Kidney (tissue), 14 donors: Measurements from ENCODE around the gene ADCY6. TPM values are rescaled to one million over a fixed set of nuclear protein-coding genes. Genes with fewer than 3 reads are reported as not detected.

Experiments used
- DNase-seq, 5 donors: peaks; one replicate each; pipeline ENCODE4 v3.0.0-alpha.2; 2013 to 2020
- FAIRE-seq: peaks from 2 replicates; lab custom pipeline; 2012; peaks lifted over from hg19 to GRCh38; lab: Jason Lieb, UNC
- H3K27ac ChIP-seq, 2 donors: one replicate each; pipeline ENCODE4 v1.7.0; 2013; ENCODE audit warnings: low read depth in 2 of 2, low read length in 2 of 2, inconsistent platforms in 1 of 2
- H3K27me3 ChIP-seq: one replicate; pipeline ENCODE4 v1.7.1; 2013; ENCODE audit warnings: low read length, inconsistent platforms; ENCODE audit not compliant: control insufficient read depth, insufficient read depth
- H3K36me3 ChIP-seq, 3 donors: one replicate each; pipeline versions ENCODE4 v1.7.0 to v1.7.1; 2013; ENCODE audit warnings: low read length in 3 of 3, control low read depth in 1 of 3, inconsistent platforms in 1 of 3; ENCODE audit not compliant: insufficient read depth in 3 of 3, control insufficient read depth in 2 of 3
- H3K4me1 ChIP-seq, 3 donors: one replicate each; pipeline versions ENCODE4 v1.7.0 to v1.7.1; 2013; ENCODE audit warnings: low read length in 3 of 3, inconsistent platforms in 1 of 3, low read depth in 1 of 3; ENCODE audit not compliant: control insufficient read depth in 2 of 3, insufficient read depth in 2 of 3
- H3K4me3 ChIP-seq, 3 donors: one replicate each; pipeline versions ENCODE4 v1.7.0 to v1.8.1; 2013; ENCODE audit warnings: low read length in 3 of 3, control low read depth in 1 of 3, inconsistent platforms in 1 of 3
- H3K9ac ChIP-seq, 3 donors: one replicate each; pipeline versions ENCODE4 v1.7.0 to v1.7.1; 2013; ENCODE audit warnings: low read length in 3 of 3, control low read depth in 1 of 3, inconsistent platforms in 1 of 3
- H3K9me3 ChIP-seq, 3 donors: one replicate each; pipeline versions ENCODE4 v1.7.0 to v1.7.1; 2013; ENCODE audit warnings: low read length in 3 of 3, control low read depth in 1 of 3, inconsistent platforms in 1 of 3; ENCODE audit not compliant: control insufficient read depth in 2 of 3, insufficient read depth in 1 of 3
- intact Hi-C: fragments of 100-400 bp; cut with DNase I; formaldehyde crosslinking; loops from one replicate; pipeline ENCODE4 v1.11.1; 2022
- polyA plus RNA-seq: library from polyadenylated mRNA; stranded (reverse); fragments of 350-450 nt; fragmentation: Illumina TruSeq; extraction: RNeasy Lipid Tissue Mini Kit (QIAGEN cat#74804); gene quantifications from one replicate; pipeline ENCODE4 v1.2.3, GENCODE V29; 2014; ENCODE audit warnings: low read depth, low replicate concordance; ENCODE audit not compliant: insufficient read depth
- total RNA-seq: library from RNA; stranded (reverse); fragmentation: NEBNext Ultra II Directional; extraction: Animal tissue kit (Norgen Biotek cat#: 25700); gene quantifications from one replicate; pipeline ENCODE4 v1.2.1, GENCODE V29; 2021
- TF ChIP-seq, protein P1 (sequence below): IDR thresholded peaks from 3 replicates; pipeline ENCODE4 v1.5.1; 2012; ENCODE audit warnings: mild to moderate bottlenecking, moderate library complexity, borderline replicate concordance; ENCODE audit not compliant: insufficient read depth; ENCODE audit errors: extremely low read depth
- donor health status: control.
- donor health status: control.
- donor health status: control.
- donor health status: control.
- donor health status: control.
- donor health status: DM: yes; HTN: yes; CAD: no.
- donor health status: Normal renal cell carcinoma (clear cell type).

Gene ADCY6
- total and polyA plus RNA-seq, 2 donors from 2014 or later, result 27.3 to 66.9 TPM

DNA sequence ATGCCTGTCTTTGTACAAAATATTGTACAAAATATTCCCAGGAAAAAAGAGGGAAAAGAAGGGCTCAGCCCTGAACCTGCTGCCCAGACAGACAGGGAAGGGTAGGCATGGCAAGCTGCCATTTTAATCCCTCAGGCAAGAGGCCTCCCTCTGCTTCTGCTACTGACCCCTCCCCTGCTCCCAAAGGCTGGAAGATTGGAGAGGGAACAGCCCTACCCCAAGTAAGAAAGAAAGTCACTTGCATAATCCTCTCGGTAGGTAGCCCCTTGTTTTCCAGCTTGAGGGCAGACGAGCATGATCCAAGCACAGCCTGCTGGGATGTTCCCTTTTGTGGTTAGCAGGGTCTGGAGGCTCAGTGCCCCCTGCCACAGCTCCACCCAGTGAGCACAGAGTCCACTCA lies 20.7 kb downstream of the ADCY6 start:
- Histone ChIP-seq H3K4me3 (no peak overlapping the region), H3K4me1 (peaks cover 0 to 4% (median 0%) of the 10 kb centered on the region in 3 donors), H3K27ac (no peak overlapping the region), H3K27me3 (no peaks in the 10 kb centered on the region), H3K9me3 (no peaks in the 10 kb centered on the region), H3K9ac (no peak overlapping the region), H3K36me3 (peaks cover 5 to 50% (median 41%) of the 10 kb centered on the region in 3 donors)
- TF ChIP-seq, protein P1, sequence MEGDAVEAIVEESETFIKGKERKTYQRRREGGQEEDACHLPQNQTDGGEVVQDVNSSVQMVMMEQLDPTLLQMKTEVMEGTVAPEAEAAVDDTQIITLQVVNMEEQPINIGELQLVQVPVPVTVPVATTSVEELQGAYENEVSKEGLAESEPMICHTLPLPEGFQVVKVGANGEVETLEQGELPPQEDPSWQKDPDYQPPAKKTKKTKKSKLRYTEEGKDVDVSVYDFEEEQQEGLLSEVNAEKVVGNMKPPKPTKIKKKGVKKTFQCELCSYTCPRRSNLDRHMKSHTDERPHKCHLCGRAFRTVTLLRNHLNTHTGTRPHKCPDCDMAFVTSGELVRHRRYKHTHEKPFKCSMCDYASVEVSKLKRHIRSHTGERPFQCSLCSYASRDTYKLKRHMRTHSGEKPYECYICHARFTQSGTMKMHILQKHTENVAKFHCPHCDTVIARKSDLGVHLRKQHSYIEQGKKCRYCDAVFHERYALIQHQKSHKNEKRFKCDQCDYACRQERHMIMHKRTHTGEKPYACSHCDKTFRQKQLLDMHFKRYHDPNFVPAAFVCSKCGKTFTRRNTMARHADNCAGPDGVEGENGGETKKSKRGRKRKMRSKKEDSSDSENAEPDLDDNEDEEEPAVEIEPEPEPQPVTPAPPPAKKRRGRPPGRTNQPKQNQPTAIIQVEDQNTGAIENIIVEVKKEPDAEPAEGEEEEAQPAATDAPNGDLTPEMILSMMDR, result no peak
- intact Hi-C loops, result no loop called here
- DNase-seq (no peak), FAIRE-seq (no peak)

DNA sequence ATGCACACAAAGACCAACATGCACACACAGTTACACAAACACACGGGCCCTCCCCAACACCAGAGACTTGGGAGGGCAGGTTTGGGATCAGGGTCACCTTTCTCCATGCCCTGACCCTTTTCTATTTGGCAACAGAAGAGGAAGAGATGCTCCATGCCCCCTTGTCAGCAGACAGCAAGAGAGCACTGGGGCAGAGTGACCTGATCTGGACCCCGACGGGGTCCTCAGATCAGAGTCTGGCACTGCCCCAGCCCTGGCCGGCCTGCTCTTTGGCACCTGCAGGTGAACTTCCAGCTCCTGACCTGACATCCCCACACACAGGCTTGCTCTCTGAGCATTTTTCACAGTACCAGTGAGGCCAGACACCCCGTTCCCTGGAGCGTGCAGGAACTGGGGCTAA lies 21.4 kb downstream of the ADCY6 start:
- intact Hi-C loops, result no loop called here
- H3K27ac ChIP-seq, result no peak overlapping the region
- TF ChIP-seq, protein P1, result no peak
- H3K4me1 ChIP-seq, result peaks cover 0 to 4% (median 0%) of the 10 kb centered on the region in 3 donors
- H3K27me3 ChIP-seq, result no peaks in the 10 kb centered on the region
- no peak overlapping the region for H3K9ac ChIP-seq
- FAIRE-seq (no peak), DNase-seq (no peak)
- no peaks in the 10 kb centered on the region for H3K9me3 ChIP-seq
- peaks cover 2 to 44% (median 35%) of the 10 kb centered on the region in 3 donors for H3K36me3 ChIP-seq
- no peak overlapping the region for H3K4me3 ChIP-seq

DNA sequence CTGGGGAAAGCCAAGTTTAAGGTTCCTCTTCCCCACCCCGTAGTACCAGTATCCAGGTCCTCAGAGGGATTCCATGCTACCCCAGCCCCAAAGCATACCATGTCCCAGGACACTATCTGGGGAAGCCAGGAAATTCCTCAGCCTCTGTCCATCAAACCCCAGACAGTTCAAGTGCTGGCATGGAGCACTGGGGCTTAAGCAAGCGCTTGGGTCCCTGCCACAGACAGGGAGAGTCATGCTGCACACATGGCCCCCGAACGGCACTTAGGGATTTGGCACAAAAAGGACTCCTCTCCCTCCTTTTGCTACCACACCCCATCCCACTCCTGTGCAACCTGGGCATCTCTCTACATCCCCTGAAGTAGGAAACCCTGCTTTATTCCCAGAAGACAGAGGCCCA lies 21.8 kb downstream of the ADCY6 start:
- H3K9me3 ChIP-seq, result no peaks in the 10 kb centered on the region
- H3K4me3 ChIP-seq, result no peak overlapping the region
- TF ChIP-seq, protein P1, result no peak
- H3K27ac ChIP-seq, result no peak overlapping the region
- peaks cover 0 to 4% (median 0%) of the 10 kb centered on the region in 3 donors for H3K4me1 ChIP-seq
- H3K36me3 ChIP-seq, result peaks cover 2 to 39% (median 30%) of the 10 kb centered on the region in 3 donors
- no peak for FAIRE-seq
- intact Hi-C loops, result no loop called here
- no peak overlapping the region for H3K9ac ChIP-seq
- DNase-seq, result no peak
- H3K27me3 ChIP-seq, result no peaks in the 10 kb centered on the region

DNA sequence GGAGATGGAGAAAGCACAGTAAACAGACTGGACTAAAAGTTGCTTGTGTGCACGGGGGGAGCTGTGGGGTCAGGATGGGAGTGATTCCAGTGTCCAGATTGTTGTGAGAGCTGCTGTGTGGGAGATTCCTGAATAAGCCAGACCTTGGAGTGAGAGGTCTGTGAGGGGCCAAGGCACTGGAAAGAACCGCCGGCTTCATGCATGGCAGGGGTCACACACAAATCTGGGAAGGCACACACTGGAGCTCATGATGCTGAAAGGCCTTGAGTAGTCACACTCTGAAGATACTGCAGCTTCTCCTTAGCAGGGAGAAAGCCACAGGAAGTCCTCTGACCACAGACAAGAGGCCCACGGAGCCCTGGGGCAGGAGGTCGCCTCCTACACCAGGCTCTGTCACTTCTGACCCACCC lies 23.1 kb downstream of the ADCY6 start:
- intact Hi-C loops, result no loop called here
- Histone ChIP-seq H3K27ac (no peak overlapping the region), H3K36me3 (peaks cover 2 to 26% (median 17%) of the 10 kb centered on the region in 3 donors), H3K9me3 (no peaks in the 10 kb centered on the region), H3K9ac (no peak overlapping the region), H3K4me3 (no peak overlapping the region), H3K4me1 (peaks cover 0 to 4% (median 0%) of the 10 kb centered on the region in 3 donors), H3K27me3 (no peaks in the 10 kb centered on the region)
- no peak for FAIRE-seq
- TF ChIP-seq, protein P1, result no peak
- DNase-seq, result peak in 4 of 5 donors; percentile 25 to 89 (median 50)
